Gastrocnemius medialis (tissue), 4 donors: Measurements from ENCODE around the gene BDH1.

Source experiments
- CTCF ChIP-seq, 5 experiments: fragments of 450-650 bp in 3 of 5; fragments of 200-600 bp in 2 of 5; sonication (generic) in 2 of 5; IDR thresholded peaks in 4 of 5; conservative IDR thresholded peaks in 1 of 5; 1 replicate in 4 of 5; 2 replicates in 1 of 5; pipeline ENCODE4 v1.5.1; 2016 to 2019; ENCODE audit warnings: antibody characterized with exemption in 5 of 5, mild to moderate bottlenecking in 3 of 5, moderate library complexity in 3 of 5
- POLR2A ChIP-seq, 2 donors: fragments of 450-650 bp; IDR thresholded peaks; one replicate each; pipeline ENCODE4 v1.6.1; 2017; ENCODE audit warnings: antibody characterized with exemption in 2 of 2, mild to moderate bottlenecking in 2 of 2, moderate library complexity in 2 of 2

GRCh38 chr3:197573048-197573767 is 17.4 kb upstream of the BDH1 start:
- no peak for TF ChIP-seq CTCF (IDR thresholded peaks at IDR 0.05 in 4 of 5, conservative IDR thresholded peaks at IDR 0.05 in 1 of 5)
- TF ChIP-seq POLR2A (IDR thresholded peaks at IDR 0.05), result no peak
